WTC11 (cell line): ENCODE data around the gene GALNT11. TPM values are rescaled to one million over a fixed set of nuclear protein-coding genes. Genes with fewer than 3 reads are reported as not detected.
A peak's percentile ranks its signal among the peaks of the same experiment; 100 is the strongest.

Experiments used
- ATAC-seq: fragments of 200-7000 bp; cut with Tn5 transposase; 2 replicates; pipeline ENCODE4 v1.10.0; 2021; ENCODE audit warnings: mild to moderate bottlenecking, moderate library complexity
- CTCF ChIA-PET: fragments of 300-600 bp; sonication (Branson Sonifier 250); formaldehyde crosslinking; loops from one replicate; lab custom pipeline; 2021; ENCODE audit warnings: antibody characterized with exemption; lab: Charles Lee
- POLR2A ChIA-PET: fragments of 350-600 bp; sonication (Branson Sonifier 250); formaldehyde crosslinking; loops from one replicate; lab custom pipeline; 2021; ENCODE audit warnings: antibody characterized with exemption; lab: Charles Lee
- DNase-seq: peaks from one replicate; pipeline ENCODE4 v3.0.0; 2021; ENCODE audit warnings: low spot score
- H3K27ac Mint-ChIP-seq: 2 replicates; pipeline ENCODE4 v1.8.0; 2021; ENCODE audit warnings: mixed read lengths
- H3K27me3 Mint-ChIP-seq: 2 replicates; pipeline ENCODE4 v1.8.0; 2021; ENCODE audit warnings: low read depth, mild to moderate bottlenecking, moderate library complexity, mixed read lengths
- H3K36me3 Mint-ChIP-seq: 2 replicates; pipeline ENCODE4 v1.8.0; 2021; ENCODE audit warnings: mixed read lengths
- H3K4me1 Mint-ChIP-seq: 2 replicates; pipeline ENCODE4 v1.8.0; 2022; ENCODE audit warnings: mixed read lengths
- H3K4me3 Mint-ChIP-seq: 2 replicates; pipeline ENCODE4 v1.8.0; 2021; ENCODE audit warnings: mild to moderate bottlenecking, moderate library complexity, mixed read lengths
- H3K9me3 Mint-ChIP-seq: 2 replicates; pipeline ENCODE4 v1.8.0; 2021; ENCODE audit warnings: mixed read lengths
- CDX4 ChIP-seq: fragments of 250-450 bp; sonication (Bioruptor Pico); IDR thresholded peaks from 2 replicates; pipeline ENCODE4 v1.9.0; 2021; ENCODE audit warnings: moderate library complexity, mild to moderate bottlenecking, inconsistent platforms, borderline replicate concordance
- CREB1 ChIP-seq: sonication (generic); formaldehyde crosslinking; IDR thresholded peaks from 2 replicates; pipeline ENCODE4 v1.8.0; 2023; ENCODE audit warnings: mild to moderate bottlenecking, missing genetic modification reagents
- CREM ChIP-seq: sonication (generic); formaldehyde crosslinking; IDR thresholded peaks from 2 replicates; pipeline ENCODE4 v1.8.1; 2022; ENCODE audit warnings: mild to moderate bottlenecking, missing genetic modification reagents, moderate library complexity
- E2F4 ChIP-seq: sonication (generic); formaldehyde crosslinking; IDR thresholded peaks from 2 replicates; pipeline ENCODE4 v1.8.1; 2022; ENCODE audit warnings: low read depth, mild to moderate bottlenecking, moderate library complexity, missing genetic modification reagents, borderline replicate concordance
- ETV6 ChIP-seq: sonication (generic); formaldehyde crosslinking; IDR thresholded peaks from 2 replicates; pipeline ENCODE4 v1.8.1; 2022; ENCODE audit warnings: mild to moderate bottlenecking, missing genetic modification reagents
- KAT7 ChIP-seq: sonication (generic); formaldehyde crosslinking; IDR thresholded peaks from 2 replicates; pipeline ENCODE4 v1.8.1; 2023; ENCODE audit warnings: missing genetic modification reagents, mild to moderate bottlenecking, borderline replicate concordance
- MAX ChIP-seq: sonication (generic); formaldehyde crosslinking; IDR thresholded peaks from 2 replicates; pipeline ENCODE4 v1.8.0; 2022; ENCODE audit warnings: mild to moderate bottlenecking, missing genetic modification reagents
- NFYB ChIP-seq: sonication (generic); formaldehyde crosslinking; conservative IDR thresholded peaks from 2 replicates; pipeline ENCODE4 v1.8.0; 2022; ENCODE audit warnings: low read depth, missing genetic modification reagents
- NR2C2 ChIP-seq: sonication (generic); formaldehyde crosslinking; IDR thresholded peaks from 2 replicates; pipeline ENCODE4 v1.8.0; 2022; ENCODE audit warnings: mild to moderate bottlenecking, missing genetic modification reagents
- NR3C1 ChIP-seq: sonication (generic); formaldehyde crosslinking; conservative IDR thresholded peaks from 2 replicates; pipeline ENCODE4 v1.8.1; 2023; ENCODE audit warnings: low read depth, mild to moderate bottlenecking, missing genetic modification reagents
- PRRX2 ChIP-seq: fragments of 250-450 bp; sonication (Bioruptor Pico); IDR thresholded peaks from 2 replicates; pipeline ENCODE4 v1.8.0; 2021; ENCODE audit warnings: mild to moderate bottlenecking
- RORB ChIP-seq: fragments of 250-450 bp; sonication (Bioruptor Pico); IDR thresholded peaks from 2 replicates; pipeline ENCODE4 v1.9.0; 2021; ENCODE audit warnings: mild to moderate bottlenecking
- SMAD3 ChIP-seq: sonication (generic); formaldehyde crosslinking; IDR thresholded peaks from 2 replicates; pipeline ENCODE4 v1.8.0; 2022; ENCODE audit warnings: missing genetic modification reagents, mild to moderate bottlenecking, borderline replicate concordance
- ZNF138 ChIP-seq: sonication (generic); formaldehyde crosslinking; conservative IDR thresholded peaks from 2 replicates; pipeline ENCODE4 v1.8.1; 2022; ENCODE audit warnings: mild to moderate bottlenecking, moderate library complexity, missing genetic modification reagents
- ZNF219 ChIP-seq: sonication (generic); formaldehyde crosslinking; IDR thresholded peaks from 2 replicates; pipeline ENCODE4 v1.8.0; 2023; ENCODE audit warnings: missing genetic modification reagents, mild to moderate bottlenecking, borderline replicate concordance
- ZNF396 ChIP-seq: fragments of 250-450 bp; sonication (Bioruptor Pico); IDR thresholded peaks from 2 replicates; pipeline ENCODE4 v1.8.0; 2021; ENCODE audit warnings: mild to moderate bottlenecking, moderate library complexity, borderline replicate concordance
- ZNF532 ChIP-seq: fragments of 250-450 bp; sonication (Bioruptor Pico); IDR thresholded peaks from 2 replicates; pipeline ENCODE4 v1.9.0; 2021; ENCODE audit warnings: mild to moderate bottlenecking, borderline replicate concordance
- total RNA-seq: library from RNA; stranded (reverse); gene quantifications from 3 replicates; pipeline ENCODE4 v1.2.3, GENCODE V29; 2021
- TF ChIP-seq, protein P1 (sequence below): sonication (generic); formaldehyde crosslinking; IDR thresholded peaks from 2 replicates; pipeline ENCODE4 v1.8.1; 2022; ENCODE audit warnings: low read depth, missing genetic modification reagents, borderline replicate concordance
- TF ChIP-seq, protein P2 (sequence below): sonication (generic); formaldehyde crosslinking; IDR thresholded peaks from 2 replicates; pipeline ENCODE4 v1.8.1; 2023; ENCODE audit warnings: mild to moderate bottlenecking, moderate library complexity, missing genetic modification reagents
- TF ChIP-seq, protein P3 (sequence below): sonication (generic); formaldehyde crosslinking; IDR thresholded peaks from 2 replicates; pipeline ENCODE4 v1.8.1; 2023; ENCODE audit warnings: mild to moderate bottlenecking, missing genetic modification reagents, moderate library complexity

Gene GALNT11
- total RNA-seq, 1 experiment from 2014 or later = 24.0 TPM

DNA sequence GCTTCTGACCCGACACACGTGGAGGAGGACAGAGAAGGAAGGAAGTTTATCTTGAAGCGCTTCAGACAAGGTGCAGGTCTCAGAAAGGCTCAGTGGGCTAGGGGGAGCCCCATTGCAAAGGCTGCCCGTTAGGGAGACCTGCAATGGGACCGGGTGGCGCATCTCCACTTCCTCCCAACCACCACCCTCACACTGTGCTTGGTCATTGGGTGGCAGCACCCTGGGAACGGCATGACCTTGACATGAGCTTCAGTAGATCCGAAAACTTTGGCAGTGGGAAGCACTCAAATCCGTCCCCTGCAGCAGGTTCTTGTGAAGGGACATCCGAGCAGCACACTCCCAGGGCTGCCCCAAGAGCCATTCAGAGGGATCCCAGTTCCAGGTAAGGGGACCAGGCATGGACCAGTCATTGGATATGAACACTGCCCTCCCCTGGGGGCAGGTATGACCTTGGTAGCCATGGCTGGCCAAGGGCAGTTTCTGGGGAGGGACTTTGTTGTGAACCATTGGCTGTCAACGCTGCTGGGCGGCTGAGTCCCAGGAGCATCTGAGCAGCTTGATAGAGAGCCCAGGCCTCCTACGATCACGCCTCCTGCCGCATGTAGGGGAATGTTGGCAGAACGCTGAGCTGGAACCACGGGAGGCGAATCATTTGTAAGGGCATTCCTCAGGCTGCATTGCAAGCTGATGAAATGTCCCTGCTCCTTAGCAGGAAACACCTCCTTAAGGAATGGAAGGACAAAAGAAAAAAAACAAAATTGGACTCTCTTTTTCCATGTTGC lies 37.5 kb upstream of the GALNT11 start:
- TF ChIP-seq PRRX2 (CRISPR knock-in tag) = no peak
- TF ChIP-seq, protein P1, sequence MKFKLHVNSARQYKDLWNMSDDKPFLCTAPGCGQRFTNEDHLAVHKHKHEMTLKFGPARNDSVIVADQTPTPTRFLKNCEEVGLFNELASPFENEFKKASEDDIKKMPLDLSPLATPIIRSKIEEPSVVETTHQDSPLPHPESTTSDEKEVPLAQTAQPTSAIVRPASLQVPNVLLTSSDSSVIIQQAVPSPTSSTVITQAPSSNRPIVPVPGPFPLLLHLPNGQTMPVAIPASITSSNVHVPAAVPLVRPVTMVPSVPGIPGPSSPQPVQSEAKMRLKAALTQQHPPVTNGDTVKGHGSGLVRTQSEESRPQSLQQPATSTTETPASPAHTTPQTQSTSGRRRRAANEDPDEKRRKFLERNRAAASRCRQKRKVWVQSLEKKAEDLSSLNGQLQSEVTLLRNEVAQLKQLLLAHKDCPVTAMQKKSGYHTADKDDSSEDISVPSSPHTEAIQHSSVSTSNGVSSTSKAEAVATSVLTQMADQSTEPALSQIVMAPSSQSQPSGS (CRISPR knock-in tag) = no peak
- no peak for TF ChIP-seq ZNF532 (CRISPR knock-in tag)
- no peak for TF ChIP-seq KAT7 (CRISPR knock-in tag)
- no peak for TF ChIP-seq RORB (CRISPR knock-in tag)
- no peak for TF ChIP-seq CDX4 (CRISPR knock-in tag)
- TF ChIP-seq, protein P2, sequence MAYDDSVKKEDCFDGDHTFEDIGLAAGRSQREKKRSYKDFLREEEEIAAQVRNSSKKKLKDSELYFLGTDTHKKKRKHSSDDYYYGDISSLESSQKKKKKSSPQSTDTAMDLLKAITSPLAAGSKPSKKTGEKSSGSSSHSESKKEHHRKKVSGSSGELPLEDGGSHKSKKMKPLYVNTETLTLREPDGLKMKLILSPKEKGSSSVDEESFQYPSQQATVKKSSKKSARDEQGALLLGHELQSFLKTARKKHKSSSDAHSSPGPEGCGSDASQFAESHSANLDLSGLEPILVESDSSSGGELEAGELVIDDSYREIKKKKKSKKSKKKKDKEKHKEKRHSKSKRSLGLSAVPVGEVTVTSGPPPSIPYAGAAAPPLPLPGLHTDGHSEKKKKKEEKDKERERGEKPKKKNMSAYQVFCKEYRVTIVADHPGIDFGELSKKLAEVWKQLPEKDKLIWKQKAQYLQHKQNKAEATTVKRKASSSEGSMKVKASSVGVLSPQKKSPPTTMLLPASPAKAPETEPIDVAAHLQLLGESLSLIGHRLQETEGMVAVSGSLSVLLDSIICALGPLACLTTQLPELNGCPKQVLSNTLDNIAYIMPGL (CRISPR knock-in tag) = no peak
- no peak for TF ChIP-seq CREM (CRISPR knock-in tag)
- TF ChIP-seq, all 79 proteins: peak for 0
- H3K36me3 Mint-ChIP-seq = no peaks in the 10 kb centered on the region
- peak; percentile 26 for DNase-seq
- H3K27ac Mint-ChIP-seq = no peak overlapping the region; the same call in 1 of the 2 replicates
- POLR2A ChIA-PET = no interaction called here
- no peaks in the 10 kb centered on the region for H3K27me3 Mint-ChIP-seq
- CTCF ChIA-PET = no interaction called here
- no peaks in the 10 kb centered on the region for H3K9me3 Mint-ChIP-seq
- no peak overlapping the region for H3K4me3 Mint-ChIP-seq
- ATAC-seq = peak; percentile 15; the same call in 1 of the 2 replicates
- H3K4me1 Mint-ChIP-seq = peaks cover 9% of the 10 kb centered on the region; the same call in 1 of the 2 replicates

DNA sequence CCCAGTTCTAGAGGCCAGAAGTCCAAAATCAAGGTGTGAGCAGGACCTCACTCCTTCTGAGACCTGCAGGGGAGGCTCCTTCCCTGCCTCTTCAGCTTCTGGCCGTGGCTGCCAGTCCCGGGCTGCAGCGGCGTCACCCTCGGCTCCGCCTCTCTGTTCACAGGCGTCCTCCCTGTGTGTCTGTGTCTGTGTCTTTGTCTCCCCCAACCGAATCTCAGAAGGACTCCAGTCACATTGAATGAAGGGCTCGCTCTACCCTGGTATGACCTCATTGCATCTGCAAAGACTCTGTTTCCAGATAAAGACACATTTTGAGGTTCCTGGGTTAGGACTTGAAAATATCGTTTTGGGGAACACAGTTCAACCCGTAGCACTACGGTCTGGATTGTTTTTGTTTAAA lies 33.1 kb upstream of the GALNT11 start:
- H3K27ac Mint-ChIP-seq = peak overlapping the region; percentile 55; the same call in 1 of the 2 replicates
- POLR2A ChIA-PET = no interaction called here
- H3K4me3 Mint-ChIP-seq = no peak overlapping the region
- CTCF ChIA-PET = interaction anchor here (0.6 to 1.0 kb wide), 3 partner anchors 73 to 209 kb away, joined by 3 to 4 read pairs (median 3); no protein-coding TSS in a partner anchor
- H3K27me3 Mint-ChIP-seq = no peaks in the 10 kb centered on the region
- ATAC-seq (peak; percentile 97), DNase-seq (peak; percentile 73)
- H3K36me3 Mint-ChIP-seq = no peaks in the 10 kb centered on the region
- H3K9me3 Mint-ChIP-seq = no peaks in the 10 kb centered on the region
- peaks cover 20% of the 10 kb centered on the region for H3K4me1 Mint-ChIP-seq
- TF ChIP-seq ETV6 (no peak), NR3C1 (CRISPR knock-in tag) (no peak), NFYB (no peak), ZNF138 (no peak), MAX (CRISPR knock-in tag) (no peak), E2F4 (CRISPR knock-in tag) (no peak), CREB1 (no peak), ZNF219 (CRISPR knock-in tag) (no peak), ZNF396 (no peak), NR2C2 (no peak), SMAD3 (CRISPR knock-in tag) (no peak)
- TF ChIP-seq, protein P1 (CRISPR knock-in tag) = no peak
- TF ChIP-seq, protein P3, sequence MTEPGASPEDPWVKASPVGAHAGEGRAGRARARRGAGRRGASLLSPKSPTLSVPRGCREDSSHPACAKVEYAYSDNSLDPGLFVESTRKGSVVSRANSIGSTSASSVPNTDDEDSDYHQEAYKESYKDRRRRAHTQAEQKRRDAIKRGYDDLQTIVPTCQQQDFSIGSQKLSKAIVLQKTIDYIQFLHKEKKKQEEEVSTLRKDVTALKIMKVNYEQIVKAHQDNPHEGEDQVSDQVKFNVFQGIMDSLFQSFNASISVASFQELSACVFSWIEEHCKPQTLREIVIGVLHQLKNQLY = no peak
